Effector memory CD8-positive, alpha-beta T cell (primary cell): ENCODE data around the gene PCLO.

Experiments
- ATAC-seq: fragments of 150-1000 bp; cut with Tn5 transposase; replicated peaks from 2 replicates; pipeline ENCODE4 v1.10.0; 2021; ENCODE audit warnings: mild to moderate bottlenecking, moderate library complexity
- DNase-seq, 3 experiments: peaks; one replicate each; pipeline ENCODE4 v3.0.0; 2021
- H3K27ac Mint-ChIP-seq, 2 donors: one replicate each; pipeline ENCODE4 v1.8.0; 2022; ENCODE audit warnings: mild to moderate bottlenecking in 2 of 2, mixed read lengths in 2 of 2, moderate library complexity in 2 of 2
- H3K27me3 Mint-ChIP-seq, 2 donors: one replicate each; pipeline ENCODE4 v1.8.0; 2022; ENCODE audit warnings: mixed read lengths in 2 of 2
- H3K36me3 Mint-ChIP-seq: one replicate; pipeline ENCODE4 v1.8.0; 2022; ENCODE audit warnings: mild to moderate bottlenecking, moderate library complexity, mixed read lengths; ENCODE audit not compliant: insufficient read depth
- H3K4me1 Mint-ChIP-seq, 2 donors: one replicate each; pipeline ENCODE4 v1.8.0; 2022; ENCODE audit warnings: low read depth in 2 of 2, mixed read lengths in 2 of 2
- H3K4me3 Mint-ChIP-seq, 2 donors: one replicate each; pipeline ENCODE4 v1.8.0; 2022; ENCODE audit warnings: mild to moderate bottlenecking in 2 of 2, mixed read lengths in 2 of 2, moderate library complexity in 2 of 2
- H3K9me3 Mint-ChIP-seq, 2 donors: one replicate each; pipeline ENCODE4 v1.8.0; 2022; ENCODE audit warnings: mixed read lengths in 2 of 2

The PCLO gene

DNA sequence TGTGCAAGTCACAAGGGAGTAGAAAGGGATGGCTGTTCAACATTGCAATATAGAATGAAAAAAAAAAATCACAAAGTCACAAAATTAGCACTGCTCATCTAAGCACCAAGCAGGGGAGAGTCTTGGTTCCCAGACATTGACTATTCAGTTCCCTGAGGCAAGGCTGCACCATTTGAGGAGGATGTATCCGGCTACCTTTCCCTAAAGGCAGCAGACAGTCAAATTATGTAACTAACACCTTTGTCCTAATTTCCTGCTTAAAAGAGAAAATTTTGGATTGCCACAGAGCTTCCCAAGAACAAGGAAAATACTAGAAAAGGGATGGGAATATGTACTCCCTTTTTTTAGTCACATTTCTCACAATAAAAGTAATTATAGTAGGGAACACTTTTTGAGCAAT, 148.1 kb downstream of the PCLO start:
- ATAC-seq (no peak), DNase-seq (no peak)
- H3K4me1 Mint-ChIP-seq: no peaks in the 10 kb centered on the region
- H3K27ac Mint-ChIP-seq: no peak overlapping the region
- H3K9me3 Mint-ChIP-seq: peaks cover 9 to 23% of the 10 kb centered on the region in 2 donors
- H3K27me3 Mint-ChIP-seq: no peaks in the 10 kb centered on the region
- no peaks in the 10 kb centered on the region for H3K36me3 Mint-ChIP-seq
- H3K4me3 Mint-ChIP-seq: no peak overlapping the region

DNA sequence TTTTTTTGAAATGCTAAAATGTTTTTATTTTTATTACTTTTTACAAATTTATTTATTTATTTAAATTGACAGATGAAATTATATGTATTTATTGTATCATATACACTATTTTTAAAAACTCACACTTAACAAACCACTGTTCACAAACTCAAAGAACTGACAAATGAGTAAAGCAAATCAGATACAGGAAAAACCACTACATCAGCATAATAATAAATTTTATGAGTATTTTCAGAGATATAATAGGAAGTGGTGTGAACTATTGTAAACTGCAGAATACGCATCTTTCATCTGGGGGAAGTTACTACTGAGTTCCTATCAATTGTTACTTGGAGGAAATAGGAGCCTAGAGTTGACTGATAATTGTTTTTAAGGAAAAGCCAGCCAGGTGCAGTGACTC, 150.7 kb downstream of the PCLO start:
- Mint-ChIP-seq H3K9me3 (peaks cover 9 to 19% of the 10 kb centered on the region in 2 donors), H3K36me3 (no peaks in the 10 kb centered on the region), H3K27ac (no peak overlapping the region), H3K4me1 (no peaks in the 10 kb centered on the region), H3K4me3 (no peak overlapping the region), H3K27me3 (no peaks in the 10 kb centered on the region)
- ATAC-seq: no peak
- DNase-seq: no peak

- Mint-ChIP-seq H3K36me3 (no peaks in the 10 kb centered on the region), H3K4me1 (no peaks in the 10 kb centered on the region), H3K9me3 (peaks cover 6% of the 10 kb centered on the region in 2 donors), H3K4me3 (no peak overlapping the region), H3K27ac (no peak overlapping the region), H3K27me3 (no peaks in the 10 kb centered on the region)
- DNase-seq (no peak), ATAC-seq (no peak)
Measured at GRCh38 chr7:83005410-83005809, 157.3 kb downstream of the PCLO start.

GRCh38 chr7:83001362-83002040, 161.2 kb downstream of the PCLO start:
- ATAC-seq: no peak
- DNase-seq: no peak
- no peaks in the 10 kb centered on the region for H3K4me1 Mint-ChIP-seq
- H3K9me3 Mint-ChIP-seq: peaks cover 0 to 11% of the 10 kb centered on the region in 2 donors
- H3K4me3 Mint-ChIP-seq: no peak overlapping the region
- no peaks in the 10 kb centered on the region for H3K27me3 Mint-ChIP-seq
- H3K27ac Mint-ChIP-seq: no peak overlapping the region
- H3K36me3 Mint-ChIP-seq: no peaks in the 10 kb centered on the region

- H3K4me1 Mint-ChIP-seq: no peaks in the 10 kb centered on the region
- no peaks in the 10 kb centered on the region for H3K36me3 Mint-ChIP-seq
- H3K27me3 Mint-ChIP-seq: no peaks in the 10 kb centered on the region
- no peak overlapping the region for H3K4me3 Mint-ChIP-seq
- ATAC-seq (no peak), DNase-seq (no peak)
- H3K9me3 Mint-ChIP-seq: peaks cover 11 to 17% of the 10 kb centered on the region in 2 donors
- H3K27ac Mint-ChIP-seq: no peak overlapping the region
Measured at GRCh38 chr7:82998436-82998835, 164.2 kb downstream of the PCLO start.

DNA sequence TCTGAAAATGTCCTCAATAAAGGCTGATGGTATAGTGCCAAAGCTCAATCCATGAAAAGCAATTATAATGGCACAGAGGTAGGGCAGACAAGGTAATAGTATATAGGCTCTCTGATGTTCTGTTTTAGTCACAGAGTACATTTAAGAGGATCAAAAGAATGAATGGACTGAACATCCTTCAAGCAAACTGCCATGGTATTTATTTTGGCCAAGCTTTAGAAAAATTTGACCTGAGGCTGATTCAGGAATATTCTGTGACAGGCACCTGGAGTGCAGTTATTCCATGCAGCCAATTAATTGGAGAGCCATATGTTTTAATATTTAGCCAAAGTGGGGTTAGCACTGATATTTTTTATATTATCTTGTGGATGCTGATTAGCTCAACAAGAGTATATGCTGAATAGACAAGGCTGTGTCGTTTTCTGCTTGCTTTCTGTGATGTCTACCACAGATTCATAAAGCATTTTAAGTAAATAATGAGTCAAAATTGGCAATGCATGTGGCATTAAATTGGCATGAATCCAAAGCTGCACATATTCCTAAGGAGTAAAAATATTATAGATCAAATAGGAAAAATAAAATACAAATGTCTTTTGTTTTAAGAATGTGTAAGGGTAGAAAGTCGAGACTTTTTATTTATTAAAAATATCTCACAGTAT, 177.4 kb downstream of the PCLO start:
- H3K4me3 Mint-ChIP-seq: no peak overlapping the region
- H3K27ac Mint-ChIP-seq: no peak overlapping the region
- no peaks in the 10 kb centered on the region for H3K27me3 Mint-ChIP-seq
- DNase-seq (no peak), ATAC-seq (no peak)
- H3K36me3 Mint-ChIP-seq: no peaks in the 10 kb centered on the region
- no peaks in the 10 kb centered on the region for H3K9me3 Mint-ChIP-seq
- H3K4me1 Mint-ChIP-seq: no peaks in the 10 kb centered on the region

DNA sequence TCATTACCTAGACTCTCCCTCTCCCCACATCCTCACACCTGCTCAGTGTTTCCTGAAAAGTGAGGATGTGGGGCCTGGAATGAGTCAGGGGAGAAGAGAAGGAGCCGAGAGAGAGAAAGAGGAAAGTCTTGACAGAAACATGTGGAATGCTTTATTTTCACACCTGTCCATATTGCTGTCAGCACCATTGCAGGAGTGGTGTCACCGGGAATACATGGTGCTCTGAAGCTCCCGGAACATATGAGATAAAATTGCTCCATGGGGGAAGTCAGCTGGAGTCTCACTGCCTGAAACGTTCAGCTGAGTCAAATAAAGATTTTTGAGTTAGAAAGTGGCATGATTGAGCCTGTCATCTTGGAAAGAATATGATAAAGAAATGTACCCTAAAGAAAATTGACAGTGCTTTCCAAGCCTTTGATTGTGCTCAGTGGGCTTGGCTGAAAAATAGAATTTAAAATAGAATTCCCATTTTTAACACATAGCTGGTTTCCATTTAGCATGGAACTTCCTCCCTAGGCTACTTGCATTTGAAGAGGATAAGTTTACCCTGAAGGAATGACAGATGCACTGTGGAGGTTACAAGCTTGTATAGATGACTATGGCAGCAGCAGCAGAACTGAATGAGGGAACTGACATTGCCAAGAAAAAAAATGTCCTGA, 182.4 kb downstream of the PCLO start:
- no peak overlapping the region for H3K4me3 Mint-ChIP-seq
- no peaks in the 10 kb centered on the region for H3K4me1 Mint-ChIP-seq
- no peak overlapping the region for H3K27ac Mint-ChIP-seq
- no peaks in the 10 kb centered on the region for H3K27me3 Mint-ChIP-seq
- no peaks in the 10 kb centered on the region for H3K36me3 Mint-ChIP-seq
- H3K9me3 Mint-ChIP-seq: peaks cover 0 to 1% of the 10 kb centered on the region in 2 donors
- DNase-seq (no peak), ATAC-seq (no peak)

GRCh38 chr7:82975811-82976468, 186.7 kb downstream of the PCLO start:
- Mint-ChIP-seq H3K27me3 (no peaks in the 10 kb centered on the region), H3K4me3 (no peak overlapping the region), H3K27ac (no peak overlapping the region), H3K4me1 (no peaks in the 10 kb centered on the region), H3K36me3 (no peaks in the 10 kb centered on the region), H3K9me3 (peaks cover 0 to 2% of the 10 kb centered on the region in 2 donors)
- DNase-seq (no peak), ATAC-seq (no peak)

GRCh38 chr7:82972135-82972534, 190.5 kb downstream of the PCLO start:
- H3K36me3 Mint-ChIP-seq: no peaks in the 10 kb centered on the region
- no peaks in the 10 kb centered on the region for H3K27me3 Mint-ChIP-seq
- ATAC-seq (no peak), DNase-seq (no peak)
- no peak overlapping the region for H3K27ac Mint-ChIP-seq
- no peak overlapping the region for H3K4me3 Mint-ChIP-seq
- H3K9me3 Mint-ChIP-seq: peaks cover 0 to 2% of the 10 kb centered on the region in 2 donors
- no peaks in the 10 kb centered on the region for H3K4me1 Mint-ChIP-seq

DNA sequence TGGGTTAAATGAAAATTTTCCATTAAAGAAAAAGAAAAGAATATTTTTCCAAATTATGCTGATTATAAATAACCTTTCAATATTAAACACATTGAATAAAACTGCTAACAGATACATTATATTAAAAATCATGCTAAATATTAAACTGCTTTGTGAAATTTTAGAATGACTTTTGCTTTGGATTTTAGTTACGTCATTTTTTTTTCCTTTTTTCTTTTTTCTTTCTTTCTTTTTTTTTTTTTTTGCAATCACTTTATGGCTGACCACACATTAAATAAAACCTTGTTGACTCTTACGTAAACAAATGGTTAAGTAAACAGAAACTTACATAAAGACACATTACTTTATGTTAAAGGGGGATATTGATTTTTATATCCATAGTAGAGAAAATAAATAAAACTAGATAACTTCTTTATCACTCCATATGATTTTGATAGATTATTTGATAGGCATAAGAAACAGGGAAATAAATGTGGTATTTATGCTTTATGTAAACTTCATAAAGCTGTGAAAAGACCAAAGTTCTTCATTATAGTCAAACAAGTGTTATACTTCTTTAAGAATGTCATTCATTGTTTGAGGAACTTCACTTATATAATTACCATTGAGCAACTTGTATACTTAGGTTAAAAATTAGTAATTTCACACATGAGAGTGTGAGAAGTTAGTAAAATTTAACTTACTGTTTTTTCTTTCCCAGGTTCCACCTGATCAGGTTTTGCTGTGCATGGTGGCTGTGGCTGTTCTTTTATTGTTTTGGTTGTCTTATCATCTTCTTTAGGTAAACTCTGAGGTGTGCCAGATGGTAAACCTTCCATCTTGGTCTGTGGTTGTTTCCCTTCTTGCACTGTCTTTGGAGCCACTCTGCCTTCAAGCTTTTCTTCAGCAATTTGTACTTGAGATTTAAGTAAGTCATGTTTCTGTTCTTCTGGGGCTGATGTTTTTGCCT, 197.3 kb downstream of the PCLO start:
- Mint-ChIP-seq H3K4me1 (no peaks in the 10 kb centered on the region), H3K27ac (no peak overlapping the region), H3K9me3 (peaks cover 10 to 16% of the 10 kb centered on the region in 2 donors), H3K36me3 (no peaks in the 10 kb centered on the region), H3K27me3 (no peaks in the 10 kb centered on the region), H3K4me3 (no peak overlapping the region)
- ATAC-seq (no peak), DNase-seq (no peak)

DNA sequence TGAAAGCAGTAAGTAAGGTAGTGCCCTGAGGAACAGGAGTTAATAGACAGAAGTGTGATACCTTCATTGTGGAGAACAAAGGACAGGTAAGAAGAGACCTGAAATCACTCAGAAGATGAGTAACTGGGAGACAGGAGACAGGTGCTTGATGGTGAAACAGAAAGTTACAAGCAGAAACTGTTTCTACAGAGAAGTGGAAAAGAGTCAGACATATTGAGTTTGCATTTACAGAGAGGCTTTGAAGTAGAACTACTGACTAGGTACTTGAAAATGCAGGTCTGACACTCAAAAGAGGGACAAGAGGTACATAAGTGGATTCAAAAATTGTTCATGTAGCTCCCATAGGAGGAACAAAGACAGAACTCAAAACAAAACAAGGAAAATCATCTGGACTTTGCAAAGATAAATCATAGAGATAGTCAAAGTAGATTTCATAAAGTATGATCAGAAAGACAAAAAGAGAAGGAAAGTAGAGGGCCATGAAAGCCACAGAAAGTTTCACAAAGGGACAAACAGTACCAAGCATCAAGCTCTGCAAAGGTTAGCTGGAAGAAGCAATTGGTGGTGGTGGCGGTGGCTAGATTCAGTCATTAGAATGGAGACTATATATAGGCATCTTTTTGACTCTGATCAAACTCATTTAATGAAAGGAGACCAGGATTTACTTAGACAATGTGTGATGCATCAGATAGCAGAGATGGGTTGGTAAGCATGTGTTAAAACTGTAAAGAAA, 198.4 kb downstream of the PCLO start:
- H3K36me3 Mint-ChIP-seq: no peaks in the 10 kb centered on the region
- no peak for ATAC-seq
- DNase-seq: no peak
- no peaks in the 10 kb centered on the region for H3K27me3 Mint-ChIP-seq
- H3K9me3 Mint-ChIP-seq: peaks cover 11 to 16% of the 10 kb centered on the region in 2 donors
- no peak overlapping the region for H3K4me3 Mint-ChIP-seq
- H3K27ac Mint-ChIP-seq: no peak overlapping the region
- no peaks in the 10 kb centered on the region for H3K4me1 Mint-ChIP-seq

GRCh38 chr7:82961240-82961639, 201.4 kb downstream of the PCLO start:
- Mint-ChIP-seq H3K4me1 (no peaks in the 10 kb centered on the region), H3K27ac (no peak overlapping the region), H3K9me3 (peaks cover 11 to 22% of the 10 kb centered on the region in 2 donors), H3K36me3 (no peaks in the 10 kb centered on the region), H3K27me3 (no peaks in the 10 kb centered on the region), H3K4me3 (no peak overlapping the region)
- ATAC-seq (no peak), DNase-seq (no peak)
